GM03348 (cell line): Measurements from ENCODE around the gene IGSF23.
A peak's percentile ranks its signal among the peaks of the same experiment; 100 is the strongest.

ENCODE experiments used
- DNase-seq: peaks from one replicate; pipeline ENCODE4 v3.0.0; 2012; ENCODE audit warnings: low spot score

Gene IGSF23

DNA sequence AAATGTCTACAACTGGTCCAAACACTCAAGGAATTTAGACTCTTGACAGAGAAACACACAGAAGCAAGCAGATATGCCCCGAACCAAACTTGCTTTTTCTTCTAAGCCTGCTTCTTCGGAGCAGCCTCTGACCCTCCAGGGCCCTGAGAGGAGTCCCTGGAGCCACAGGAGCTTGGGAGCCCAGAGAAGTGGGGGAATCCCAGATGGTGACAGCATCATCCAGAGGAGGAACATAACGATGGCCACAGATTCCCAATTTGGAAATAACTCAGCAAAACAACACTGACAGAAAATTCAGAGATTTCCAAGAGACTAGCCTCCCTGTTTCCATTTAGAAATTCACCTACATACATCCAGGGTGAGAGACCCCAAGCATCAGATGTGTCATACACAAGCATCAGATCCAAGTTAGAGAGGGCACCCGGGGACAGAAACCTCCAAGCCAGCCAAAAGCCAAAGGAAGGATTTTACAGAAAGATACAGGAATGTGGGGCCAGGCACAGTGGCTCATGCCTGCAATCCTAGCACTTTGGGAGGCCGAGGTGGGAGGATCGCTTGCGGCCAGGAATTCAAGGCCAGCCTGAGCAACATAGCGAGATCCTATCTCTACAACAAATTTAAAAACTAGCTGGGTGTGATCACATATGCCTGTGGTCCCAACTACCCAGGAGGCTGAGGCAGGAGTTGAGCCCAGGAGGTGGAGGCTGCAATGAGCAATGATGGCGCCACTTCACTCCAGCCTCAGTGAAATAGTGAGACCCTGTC lies 28.3 kb downstream of the IGSF23 start:
- no peak for DNase-seq

DNA sequence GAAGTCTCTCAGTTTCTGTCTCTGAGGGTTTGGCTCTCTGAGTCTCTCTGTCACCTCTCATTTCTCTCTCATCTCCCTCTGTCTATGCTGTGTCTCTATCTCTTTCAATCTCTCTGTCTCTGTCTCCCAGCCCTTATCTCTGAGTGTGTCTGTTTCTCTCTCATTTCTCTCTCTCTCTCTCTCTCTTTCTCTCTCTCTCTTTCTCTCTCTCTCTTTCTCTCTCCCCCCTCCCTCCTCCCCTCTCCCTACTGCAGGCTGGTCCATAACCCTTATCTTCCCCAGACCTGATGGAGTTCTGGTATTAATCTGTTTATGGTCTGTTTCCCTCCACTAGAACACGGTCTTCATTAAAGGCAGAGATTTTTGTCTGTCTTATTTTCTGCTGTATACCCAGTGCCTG lies 29.0 kb downstream of the IGSF23 start:
- DNase-seq = no peak

DNA sequence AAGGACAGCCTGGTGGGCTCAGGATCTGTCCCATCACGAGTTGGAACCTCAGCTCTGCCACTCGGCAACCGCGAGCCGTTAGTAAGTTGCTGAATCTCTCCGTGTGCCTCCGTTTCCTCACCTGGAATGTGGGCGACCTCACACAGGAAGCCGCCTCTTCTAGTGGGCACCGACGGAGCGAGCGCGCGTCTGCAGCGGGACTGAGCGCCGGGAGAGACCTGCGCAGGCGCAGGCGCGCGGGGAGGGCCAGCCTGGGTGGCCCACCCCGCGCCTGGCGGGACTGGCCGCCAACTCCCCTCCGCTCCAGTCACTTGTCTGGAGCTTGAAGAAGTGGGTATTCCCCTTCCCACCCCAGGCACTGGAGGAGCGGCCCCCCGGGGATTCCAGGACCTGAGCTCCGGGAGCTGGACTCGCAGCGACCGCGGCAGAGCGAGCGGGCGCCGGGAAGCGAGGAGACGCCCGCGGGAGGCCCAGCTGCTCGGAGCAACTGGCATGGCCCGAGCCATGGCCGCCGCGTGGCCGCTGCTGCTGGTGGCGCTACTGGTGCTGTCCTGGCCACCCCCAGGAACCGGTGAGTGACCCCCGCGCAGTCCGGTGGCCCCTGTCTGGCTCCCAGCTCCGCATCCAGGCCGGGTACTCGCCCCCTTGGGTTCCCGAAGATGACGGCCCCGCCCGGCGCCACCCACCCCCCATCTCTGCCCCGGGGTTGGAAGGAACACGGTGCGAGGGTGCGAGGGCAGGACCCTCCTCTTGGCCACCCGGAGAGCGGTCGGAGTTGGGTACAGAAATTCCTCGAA lies 30.4 kb downstream of the IGSF23 start, which contains the start of gene PVR:
Gene PVR (plus strand): TSS at position 306 of the 797 bp plus-strand sequence. CDS start 187 bp downstream, at position 493.
- peak; percentile 94 for DNase-seq

DNA sequence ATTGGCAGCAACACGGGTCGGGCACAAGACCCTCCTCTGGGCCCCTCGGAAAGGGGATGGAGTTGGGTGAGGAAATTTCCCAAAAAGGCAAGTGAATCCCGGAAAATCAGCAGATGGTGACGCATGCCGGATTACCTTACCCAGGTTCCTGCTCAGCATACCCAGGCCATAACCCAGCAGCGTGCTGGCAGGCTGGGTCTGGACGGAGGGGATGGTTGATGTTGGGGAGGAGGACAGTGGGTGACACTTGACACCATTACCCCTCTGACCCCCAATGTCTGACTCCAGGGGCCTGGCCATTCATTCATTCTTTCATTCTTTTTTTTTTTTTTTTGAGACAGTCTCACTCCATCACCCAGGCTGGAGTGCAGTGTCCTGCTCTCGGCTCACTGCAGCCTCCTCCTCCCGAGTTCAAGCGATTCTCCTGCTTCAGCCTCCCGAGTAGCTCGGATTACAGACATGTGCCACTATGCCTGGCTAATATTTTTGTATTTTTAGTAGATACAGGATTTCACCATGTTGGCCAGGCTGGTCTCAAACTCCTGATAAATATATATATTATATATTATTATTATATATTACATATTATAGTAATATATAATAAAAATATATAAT lies 31.1 kb downstream of the IGSF23 start:
- no peak for DNase-seq

DNA sequence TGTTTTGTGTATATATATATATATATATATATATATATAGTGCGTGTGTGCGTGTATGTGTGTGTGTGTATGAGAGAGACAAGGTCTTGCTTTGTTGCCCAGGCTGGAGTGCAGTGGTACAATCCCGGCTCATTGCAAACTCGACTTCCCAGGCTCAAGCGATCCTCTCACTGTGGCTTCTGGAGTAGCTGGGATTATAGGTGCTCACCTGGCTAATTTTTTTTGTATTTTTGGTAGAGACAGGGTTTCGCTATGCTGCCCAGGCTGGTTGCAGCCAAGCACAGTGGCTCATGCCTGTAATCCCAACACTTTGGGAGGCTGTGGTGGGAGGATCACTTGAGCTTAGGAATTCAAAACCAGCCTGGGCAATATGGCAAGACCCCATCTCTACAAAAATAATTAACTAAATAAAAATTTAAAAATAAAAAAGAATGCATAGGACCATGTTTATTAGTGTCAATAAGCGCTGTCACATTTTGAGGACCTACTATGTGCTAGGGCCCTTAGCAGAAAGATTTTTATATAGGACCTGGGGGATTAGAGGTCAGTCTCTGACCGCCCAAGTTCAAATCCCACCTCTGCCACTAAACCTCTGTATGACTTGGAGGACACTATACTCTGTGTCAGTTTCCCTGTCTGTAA lies 32.2 kb downstream of the IGSF23 start:
- no peak for DNase-seq

DNA sequence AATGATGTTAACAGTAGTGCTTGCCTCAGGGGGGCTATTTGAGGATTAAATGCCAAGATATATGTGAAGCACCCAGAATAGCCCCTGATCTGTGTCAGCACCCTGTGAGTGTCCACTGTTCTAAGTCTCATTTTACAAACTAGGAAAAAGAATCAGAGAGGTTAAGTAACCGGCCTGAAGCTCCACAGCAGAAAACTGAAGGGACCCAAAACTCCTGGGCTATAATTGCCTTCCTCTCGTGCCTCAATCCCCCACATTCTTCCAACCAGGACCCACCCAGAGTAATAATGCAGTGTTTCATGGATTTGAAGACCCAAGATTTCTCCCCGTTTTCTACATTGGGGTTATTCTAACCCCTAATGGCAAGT lies 32.7 kb downstream of the IGSF23 start:
- no peak for DNase-seq

DNA sequence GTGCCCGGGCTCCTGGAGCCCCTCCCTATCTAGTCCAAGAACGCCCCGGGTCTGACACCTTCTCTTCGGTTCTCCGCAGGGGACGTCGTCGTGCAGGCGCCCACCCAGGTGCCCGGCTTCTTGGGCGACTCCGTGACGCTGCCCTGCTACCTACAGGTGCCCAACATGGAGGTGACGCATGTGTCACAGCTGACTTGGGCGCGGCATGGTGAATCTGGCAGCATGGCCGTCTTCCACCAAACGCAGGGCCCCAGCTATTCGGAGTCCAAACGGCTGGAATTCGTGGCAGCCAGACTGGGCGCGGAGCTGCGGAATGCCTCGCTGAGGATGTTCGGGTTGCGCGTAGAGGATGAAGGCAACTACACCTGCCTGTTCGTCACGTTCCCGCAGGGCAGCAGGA lies 33.8 kb downstream of the IGSF23 start:
- no peak for DNase-seq

DNA sequence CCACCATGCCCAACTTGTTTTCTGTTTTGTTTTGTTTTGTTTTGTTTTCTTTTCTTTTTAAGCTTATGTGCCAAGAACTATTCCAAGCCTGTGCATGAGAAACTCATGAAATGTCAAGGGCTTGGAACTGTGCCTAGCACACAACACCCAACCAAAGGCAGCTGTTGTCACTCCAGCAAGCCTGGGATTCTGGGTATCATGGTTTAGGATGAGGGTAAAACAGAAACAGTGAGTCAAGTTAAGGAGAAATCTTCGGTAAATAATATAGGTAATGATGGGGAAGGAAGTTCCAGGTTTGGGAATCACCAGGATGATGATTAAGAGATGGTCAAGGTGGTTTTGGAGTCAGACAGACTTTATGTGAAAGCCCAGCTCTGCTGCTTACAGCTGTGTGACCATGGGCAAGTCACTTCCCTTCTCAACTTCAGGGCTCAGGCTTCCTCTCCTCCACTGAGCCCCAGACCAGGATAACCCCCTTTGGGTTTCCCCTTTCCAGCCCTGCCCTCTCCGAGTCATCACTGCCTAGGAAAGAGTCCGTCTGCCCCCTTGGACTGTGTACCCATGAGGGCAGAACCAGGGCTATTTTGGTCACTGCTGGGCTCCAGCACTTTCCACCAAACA lies 35.4 kb downstream of the IGSF23 start:
- DNase-seq = peak; percentile 31

DNA sequence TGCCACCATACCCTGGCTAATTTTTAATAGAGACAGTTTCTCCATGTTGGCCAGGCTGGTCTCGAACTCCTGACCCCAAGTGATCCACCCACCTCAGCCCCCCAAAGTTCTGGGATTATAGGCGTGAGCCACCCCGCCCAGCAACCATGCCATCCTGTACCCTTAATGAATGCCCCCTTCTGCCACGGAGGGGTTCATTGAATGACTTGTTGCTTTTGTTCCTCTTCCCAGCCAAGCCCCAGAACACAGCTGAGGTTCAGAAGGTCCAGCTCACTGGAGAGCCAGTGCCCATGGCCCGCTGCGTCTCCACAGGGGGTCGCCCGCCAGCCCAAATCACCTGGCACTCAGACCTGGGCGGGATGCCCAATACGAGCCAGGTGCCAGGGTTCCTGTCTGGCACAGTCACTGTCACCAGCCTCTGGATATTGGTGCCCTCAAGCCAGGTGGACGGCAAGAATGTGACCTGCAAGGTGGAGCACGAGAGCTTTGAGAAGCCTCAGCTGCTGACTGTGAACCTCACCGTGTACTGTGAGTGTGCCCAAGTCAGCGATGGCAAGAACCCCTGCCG lies 36.3 kb downstream of the IGSF23 start:
- no peak for DNase-seq

DNA sequence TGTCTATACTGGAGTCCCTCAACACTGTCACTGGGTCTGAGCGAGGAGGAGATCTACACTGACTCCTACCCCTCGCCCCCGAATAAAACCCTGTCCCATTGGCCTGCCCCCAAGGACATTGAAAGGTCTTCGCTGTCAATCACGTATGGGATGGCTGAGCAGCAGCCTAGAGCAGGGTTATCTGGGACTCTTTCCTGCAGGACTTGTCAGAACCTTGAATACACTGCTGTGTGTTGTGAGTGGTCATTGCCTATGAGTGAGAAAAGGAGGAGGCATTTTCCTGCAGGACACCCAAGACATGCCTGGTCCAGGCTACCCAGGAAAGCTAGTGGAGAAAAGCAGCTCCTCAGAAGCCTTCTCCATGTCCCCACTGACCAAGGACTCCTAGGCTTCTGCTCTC lies 40.0 kb downstream of the IGSF23 start:
- no peak for DNase-seq

DNA sequence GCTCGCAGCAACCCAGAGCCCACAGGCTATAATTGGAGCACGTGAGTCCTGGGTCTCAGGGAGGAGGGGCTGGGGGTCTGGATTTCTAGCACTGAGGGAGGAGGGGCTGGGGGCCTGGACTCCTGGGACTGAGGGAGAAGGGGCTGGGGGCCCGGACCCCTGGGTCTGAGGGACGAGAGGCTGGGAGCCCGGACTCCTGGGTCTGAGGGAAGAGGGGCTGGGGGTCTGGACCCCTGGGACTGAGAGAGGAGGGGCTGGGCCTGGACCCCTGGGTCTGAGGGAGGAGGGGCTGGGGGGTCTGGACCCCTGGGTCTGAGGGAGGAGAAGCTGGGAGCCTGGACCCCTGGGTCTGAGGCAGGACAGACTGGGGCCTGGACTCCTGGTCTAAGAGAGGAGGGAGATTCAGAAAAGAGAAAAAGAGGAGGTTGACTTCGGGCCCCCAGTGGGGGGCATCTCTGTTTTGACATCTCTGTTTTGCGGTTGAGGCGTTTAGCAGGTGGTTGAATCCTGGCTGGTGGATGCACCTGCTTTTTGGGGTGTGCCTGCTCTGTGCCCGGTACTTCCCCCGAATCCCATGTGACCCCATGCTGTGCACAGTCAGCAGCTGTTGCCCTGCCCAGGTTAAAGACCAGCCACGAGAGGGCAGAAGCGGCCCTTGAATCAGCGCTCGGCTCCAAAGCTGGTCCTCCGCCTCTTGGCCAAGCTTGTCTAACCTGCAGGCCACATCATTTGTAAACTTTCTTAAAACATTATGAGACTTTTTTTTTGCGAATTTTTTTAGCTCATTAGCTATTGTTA lies 40.8 kb downstream of the IGSF23 start:
- no peak for DNase-seq

DNA sequence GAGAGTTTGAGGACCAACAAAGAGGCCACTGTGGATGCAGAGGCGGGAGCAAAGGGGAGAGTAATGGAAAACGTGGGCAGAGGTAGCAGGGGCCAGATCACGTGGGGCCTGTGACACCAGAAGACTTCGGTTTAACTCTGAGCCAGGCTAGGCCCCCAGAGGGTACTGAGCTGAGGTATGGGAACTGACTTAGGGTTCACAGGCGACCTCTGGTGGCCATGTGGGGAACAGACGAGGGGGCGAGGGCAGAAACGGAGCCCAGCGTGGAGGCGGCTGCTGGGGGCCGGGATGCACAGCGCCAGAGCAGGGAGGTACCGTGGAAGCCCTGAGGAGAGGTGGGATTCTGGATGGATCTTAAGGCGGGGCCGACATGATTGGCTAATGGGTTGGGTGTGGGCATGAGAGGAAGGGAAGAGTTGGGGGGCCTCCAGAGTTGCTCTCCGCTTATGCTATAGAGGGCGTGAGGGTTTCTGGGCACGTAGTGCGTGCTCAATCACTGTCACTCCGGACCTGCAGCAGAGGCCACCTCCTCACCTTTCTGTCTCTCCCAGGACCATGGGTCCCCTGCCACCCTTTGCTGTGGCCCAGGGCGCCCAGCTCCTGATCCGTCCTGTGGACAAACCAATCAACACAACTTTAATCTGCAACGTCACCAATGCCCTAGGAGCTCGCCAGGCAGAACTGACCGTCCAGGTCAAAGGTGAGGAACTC lies 44.0 kb downstream of the IGSF23 start:
- peak; percentile 63 for DNase-seq

DNA sequence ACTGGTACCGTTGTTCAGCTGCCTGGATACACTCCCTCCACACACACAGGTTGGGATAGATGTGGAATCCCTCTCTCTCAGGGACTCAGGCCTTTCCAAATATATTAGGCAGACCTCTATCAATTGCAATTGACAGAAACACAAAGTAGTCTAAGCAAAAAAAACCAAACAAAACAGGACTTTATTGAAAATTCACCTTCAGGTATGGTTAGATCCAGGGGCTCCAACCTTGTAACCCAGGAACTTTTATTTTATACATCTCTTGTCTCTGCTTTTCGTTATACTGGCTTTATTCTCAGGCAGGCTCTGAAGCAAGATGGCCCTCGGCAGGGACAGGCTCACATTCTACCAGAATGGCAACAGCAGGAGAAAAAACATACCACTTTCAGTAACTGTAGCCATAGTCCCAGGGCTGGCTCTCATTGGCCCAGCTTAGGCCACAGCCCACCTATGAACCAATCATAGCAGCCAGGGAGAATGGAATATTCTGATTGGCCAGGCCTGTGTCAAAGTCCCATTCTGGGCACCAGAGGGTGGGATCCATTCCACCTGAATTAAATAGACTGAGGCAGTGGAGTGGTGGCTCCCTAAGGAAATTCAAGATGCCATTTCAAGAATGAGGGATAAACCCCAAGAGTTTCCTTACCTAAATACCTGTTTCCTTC lies 44.8 kb downstream of the IGSF23 start:
- DNase-seq = no peak

DNA sequence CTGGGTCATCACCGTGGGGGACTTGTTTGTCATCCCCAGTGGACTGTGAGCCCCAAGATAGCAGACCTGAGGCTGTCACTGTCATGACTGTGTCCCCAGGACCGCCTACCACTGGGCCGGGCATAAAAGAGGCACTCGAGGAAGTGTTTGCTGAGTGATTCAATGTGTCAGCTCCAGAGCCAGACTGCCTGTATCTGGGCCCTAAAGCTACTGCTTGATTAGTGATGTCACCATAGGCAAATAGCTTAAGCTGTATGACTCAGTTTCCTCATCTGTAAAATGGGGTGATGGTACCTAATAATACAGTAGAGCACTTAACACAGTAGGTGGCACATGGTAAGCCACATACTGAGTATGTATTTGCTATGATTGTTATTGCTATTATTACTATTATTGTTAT lies 46.7 kb downstream of the IGSF23 start:
- no peak for DNase-seq

DNA sequence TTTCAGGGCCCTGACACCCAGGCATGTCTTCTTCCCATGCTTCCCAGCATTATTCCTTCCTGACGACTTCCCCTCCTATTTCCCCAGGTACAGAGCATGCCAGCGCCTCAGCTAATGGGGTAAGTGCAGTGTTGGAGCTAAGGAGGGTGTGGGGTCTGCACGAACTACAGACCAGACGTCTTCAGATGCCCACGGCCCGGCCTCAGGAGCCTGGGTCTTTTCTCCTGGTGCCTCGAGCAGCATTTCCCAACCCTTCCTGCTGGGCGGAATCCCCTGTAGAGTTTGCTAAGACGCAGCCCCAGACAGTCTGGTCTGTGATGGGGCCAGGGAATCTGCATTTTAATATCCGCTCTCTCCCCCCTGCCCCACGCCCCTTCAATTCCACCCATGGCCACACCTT lies 47.8 kb downstream of the IGSF23 start:
- no peak for DNase-seq

DNA sequence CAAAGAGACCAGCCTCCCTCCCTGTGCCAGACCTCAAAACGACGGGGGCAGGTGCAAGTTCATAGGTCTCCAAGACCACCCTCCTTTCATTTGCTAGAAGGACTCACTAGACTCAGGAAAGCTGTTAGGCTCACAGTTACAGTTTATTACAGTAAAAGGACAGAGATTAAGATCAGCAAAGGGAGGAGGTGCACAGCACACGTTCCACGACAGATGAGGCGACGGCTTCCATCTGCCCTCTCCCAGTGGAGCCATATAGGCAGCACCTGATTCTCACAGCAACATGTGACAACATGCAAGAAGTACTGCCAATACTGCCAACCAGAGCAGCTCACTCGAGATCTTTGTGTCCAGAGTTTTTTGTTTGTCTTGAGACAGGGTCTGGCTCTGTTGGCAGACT lies 48.5 kb downstream of the IGSF23 start:
- DNase-seq = no peak

DNA sequence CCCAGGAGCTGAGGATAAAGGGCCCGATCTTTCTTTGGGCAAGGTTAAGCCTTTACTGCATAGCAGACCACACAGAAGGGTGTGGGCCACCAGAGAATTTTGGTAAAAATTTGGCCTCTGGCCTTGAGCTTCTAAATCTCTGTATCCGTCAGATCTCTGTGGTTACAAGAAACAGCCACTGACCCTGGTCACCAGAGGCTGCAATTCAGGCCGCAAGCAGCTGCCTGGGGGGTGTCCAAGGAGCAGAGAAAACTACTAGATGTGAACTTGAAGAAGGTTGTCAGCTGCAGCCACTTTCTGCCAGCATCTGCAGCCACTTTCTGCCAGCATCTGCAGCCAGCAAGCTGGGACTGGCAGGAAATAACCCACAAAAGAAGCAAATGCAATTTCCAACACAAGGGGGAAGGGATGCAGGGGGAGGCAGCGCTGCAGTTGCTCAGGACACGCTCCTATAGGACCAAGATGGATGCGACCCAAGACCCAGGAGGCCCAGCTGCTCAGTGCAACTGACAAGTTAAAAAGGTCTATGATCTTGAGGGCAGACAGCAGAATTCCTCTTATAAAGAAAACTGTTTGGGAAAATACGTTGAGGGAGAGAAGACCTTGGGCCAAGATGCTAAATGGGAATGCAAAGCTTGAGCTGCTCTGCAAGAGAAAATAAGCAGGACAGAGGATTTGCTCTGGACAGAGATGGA lies 49.5 kb downstream of the IGSF23 start:
- peak; percentile 18 for DNase-seq

DNA sequence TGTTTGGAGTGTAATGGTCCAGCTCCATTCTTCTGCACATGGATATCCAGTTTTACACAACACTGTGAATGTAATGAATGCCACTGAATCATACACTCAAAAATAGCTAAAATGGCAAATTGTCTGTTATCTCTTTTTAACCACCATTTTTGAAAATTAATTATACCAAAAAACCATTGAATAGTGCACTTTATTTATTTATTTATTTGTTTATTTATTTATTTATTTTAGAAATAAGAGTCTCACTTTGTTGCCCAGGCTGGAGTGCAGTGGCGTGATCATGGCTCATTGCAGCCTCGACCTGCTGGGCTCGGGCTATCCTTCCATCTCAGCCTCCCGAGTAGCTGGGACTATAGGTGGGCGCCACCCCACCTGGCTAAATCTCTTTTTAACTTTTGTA lies 50.6 kb downstream of the IGSF23 start:
- DNase-seq = no peak

DNA sequence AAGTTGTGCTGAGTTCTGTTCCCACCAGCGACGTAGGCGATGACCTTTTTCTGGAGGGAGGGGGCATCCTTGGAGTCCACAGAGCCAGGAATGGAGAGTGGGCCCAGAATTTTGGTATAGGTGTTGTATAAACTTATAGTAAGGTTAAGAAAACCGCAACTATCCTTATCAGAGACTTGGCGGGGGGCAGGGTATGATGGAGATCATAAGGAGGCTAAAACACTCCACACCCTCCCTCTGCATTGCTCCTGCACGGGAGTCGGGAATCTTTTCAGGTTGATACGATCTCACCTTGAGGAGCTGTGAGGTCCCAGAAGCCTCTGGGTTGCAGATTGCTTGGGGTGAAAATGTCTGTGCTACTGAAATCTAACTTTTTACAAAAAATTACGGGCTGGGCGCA lies 51.6 kb downstream of the IGSF23 start:
- DNase-seq = no peak
